Activated naive CD4-positive, alpha-beta T cell treated with anti-CD3 and anti-CD28 coated beads, Interleukin-2, amount 50 U/mL, for 24 hours (primary cell): ENCODE measurements around the gene ZNF580.
A peak's percentile ranks its signal among the peaks of the same experiment; 100 is the strongest.

Source experiments
- H3K27ac Mint-ChIP-seq: one replicate; pipeline ENCODE4 v1.8.0; 2021; ENCODE audit warnings: mild to moderate bottlenecking, mixed read lengths
- H3K27me3 Mint-ChIP-seq: one replicate; pipeline ENCODE4 v1.8.0; 2021; ENCODE audit warnings: mixed read lengths
- H3K36me3 Mint-ChIP-seq: one replicate; pipeline ENCODE4 v1.8.0; 2021; ENCODE audit warnings: mixed read lengths
- H3K4me1 Mint-ChIP-seq: one replicate; pipeline ENCODE4 v1.8.0; 2021; ENCODE audit warnings: mixed read lengths
- H3K4me3 Mint-ChIP-seq: one replicate; pipeline ENCODE4 v1.8.0; 2021; ENCODE audit warnings: mild to moderate bottlenecking, mixed read lengths
- H3K9me3 Mint-ChIP-seq: one replicate; pipeline ENCODE4 v1.8.0; 2021; ENCODE audit warnings: mixed read lengths

The ZNF580 gene

DNA sequence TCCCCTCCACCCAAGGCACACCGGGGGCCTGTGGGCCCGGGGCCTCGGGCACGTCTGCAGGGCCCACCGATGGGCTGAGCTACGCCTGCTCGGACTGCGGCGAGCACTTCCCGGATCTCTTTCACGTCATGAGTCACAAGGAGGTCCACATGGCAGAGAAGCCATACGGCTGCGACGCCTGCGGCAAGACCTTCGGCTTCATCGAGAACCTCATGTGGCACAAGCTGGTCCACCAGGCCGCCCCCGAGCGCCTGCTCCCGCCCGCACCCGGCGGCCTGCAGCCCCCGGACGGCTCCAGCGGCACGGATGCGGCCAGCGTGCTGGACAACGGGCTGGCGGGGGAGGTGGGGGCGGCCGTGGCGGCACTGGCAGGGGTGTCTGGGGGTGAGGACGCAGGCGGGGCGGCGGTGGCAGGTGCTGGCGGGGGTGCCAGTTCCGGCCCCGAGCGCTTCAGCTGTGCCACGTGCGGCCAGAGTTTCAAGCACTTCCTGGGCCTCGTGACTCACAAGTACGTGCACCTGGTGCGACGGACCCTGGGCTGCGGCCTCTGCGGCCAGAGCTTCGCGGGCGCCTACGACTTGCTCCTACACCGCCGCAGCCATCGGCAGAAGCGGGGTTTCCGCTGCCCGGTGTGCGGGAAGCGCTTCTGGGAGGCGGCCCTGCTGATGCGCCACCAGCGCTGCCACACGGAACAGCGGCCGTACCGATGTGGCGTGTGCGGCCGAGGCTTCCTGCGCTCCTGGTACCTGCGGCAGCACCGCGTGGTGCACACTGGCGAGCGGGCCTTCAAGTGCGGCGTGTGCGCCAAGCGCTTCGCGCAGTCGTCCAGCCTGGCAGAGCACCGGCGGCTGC, 25.0 kb upstream of the ZNF580 start:
- no peak overlapping the region for H3K27ac Mint-ChIP-seq
- no peak overlapping the region for H3K4me3 Mint-ChIP-seq
- H3K36me3 Mint-ChIP-seq = peaks cover 8% of the 10 kb centered on the region
- H3K4me1 Mint-ChIP-seq = peaks cover 31% of the 10 kb centered on the region
- no peaks in the 10 kb centered on the region for H3K9me3 Mint-ChIP-seq
- H3K27me3 Mint-ChIP-seq = no peaks in the 10 kb centered on the region

DNA sequence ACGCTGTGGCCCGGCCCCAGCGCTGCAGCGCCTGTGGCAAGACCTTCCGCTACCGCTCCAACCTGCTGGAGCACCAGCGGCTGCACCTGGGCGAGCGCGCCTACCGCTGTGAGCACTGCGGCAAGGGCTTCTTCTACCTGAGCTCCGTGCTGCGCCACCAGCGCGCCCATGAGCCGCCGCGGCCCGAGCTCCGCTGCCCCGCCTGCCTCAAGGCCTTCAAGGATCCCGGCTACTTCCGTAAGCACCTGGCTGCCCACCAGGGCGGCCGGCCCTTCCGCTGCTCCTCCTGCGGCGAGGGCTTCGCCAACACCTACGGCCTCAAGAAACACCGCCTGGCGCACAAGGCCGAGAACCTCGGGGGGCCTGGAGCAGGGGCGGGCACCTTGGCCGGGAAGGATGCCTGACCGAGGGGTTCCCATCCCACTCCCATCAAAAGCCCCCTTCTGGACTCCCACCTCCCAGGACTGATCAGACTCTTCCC, 24.4 kb upstream of the ZNF580 start:
- H3K27me3 Mint-ChIP-seq = no peaks in the 10 kb centered on the region
- peaks cover 8% of the 10 kb centered on the region for H3K36me3 Mint-ChIP-seq
- no peaks in the 10 kb centered on the region for H3K9me3 Mint-ChIP-seq
- H3K4me3 Mint-ChIP-seq = no peak overlapping the region
- H3K27ac Mint-ChIP-seq = no peak overlapping the region
- H3K4me1 Mint-ChIP-seq = peaks cover 36% of the 10 kb centered on the region

DNA sequence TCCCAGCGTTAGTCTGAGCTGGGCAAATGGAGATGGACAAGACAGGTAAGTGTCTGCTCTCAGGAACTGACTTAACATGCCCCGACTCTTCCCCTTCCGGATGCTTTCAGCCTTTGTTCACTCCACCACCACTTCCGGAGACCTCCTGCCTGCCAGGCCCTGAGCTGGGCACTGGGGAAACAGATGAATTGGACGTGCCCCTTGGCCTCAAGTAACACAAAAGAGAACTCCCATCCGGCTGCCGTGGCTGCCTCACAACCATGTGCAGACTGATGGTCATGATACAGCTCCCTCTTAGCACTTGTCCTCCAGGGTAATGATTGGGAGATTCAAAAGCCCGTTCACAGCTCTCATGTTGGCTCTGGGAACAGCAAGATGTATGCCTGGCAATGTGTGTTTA, 23.4 kb upstream of the ZNF580 start:
- H3K27ac Mint-ChIP-seq = peak overlapping the region; percentile 55
- no peak overlapping the region for H3K4me3 Mint-ChIP-seq
- no peaks in the 10 kb centered on the region for H3K27me3 Mint-ChIP-seq
- no peaks in the 10 kb centered on the region for H3K9me3 Mint-ChIP-seq
- H3K36me3 Mint-ChIP-seq = peaks cover 8% of the 10 kb centered on the region
- H3K4me1 Mint-ChIP-seq = peaks cover 26% of the 10 kb centered on the region

DNA sequence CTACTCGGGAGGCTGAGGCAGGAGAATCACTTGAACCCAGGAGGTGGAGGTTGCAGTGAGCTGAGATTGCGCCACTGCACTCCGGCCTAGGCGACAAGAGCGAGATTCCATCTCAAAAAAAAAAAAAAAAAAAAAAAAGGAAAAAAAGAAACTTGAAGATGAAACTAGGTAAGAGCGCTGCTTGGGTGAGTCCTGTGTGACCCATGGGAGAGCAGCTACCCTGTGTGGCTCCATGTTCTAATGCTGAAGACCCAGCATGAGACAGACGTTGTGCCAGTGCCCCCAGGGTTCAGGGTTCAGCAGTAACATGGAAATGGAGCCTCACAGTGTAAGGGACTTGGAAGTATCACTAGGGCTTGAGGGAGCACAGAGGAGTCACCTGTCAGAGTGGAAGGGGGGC, 22.4 kb upstream of the ZNF580 start:
- Mint-ChIP-seq H3K9me3 (no peaks in the 10 kb centered on the region), H3K27ac (no peak overlapping the region), H3K27me3 (no peaks in the 10 kb centered on the region), H3K4me1 (peaks cover 22% of the 10 kb centered on the region), H3K4me3 (no peak overlapping the region), H3K36me3 (peaks cover 4% of the 10 kb centered on the region)

DNA sequence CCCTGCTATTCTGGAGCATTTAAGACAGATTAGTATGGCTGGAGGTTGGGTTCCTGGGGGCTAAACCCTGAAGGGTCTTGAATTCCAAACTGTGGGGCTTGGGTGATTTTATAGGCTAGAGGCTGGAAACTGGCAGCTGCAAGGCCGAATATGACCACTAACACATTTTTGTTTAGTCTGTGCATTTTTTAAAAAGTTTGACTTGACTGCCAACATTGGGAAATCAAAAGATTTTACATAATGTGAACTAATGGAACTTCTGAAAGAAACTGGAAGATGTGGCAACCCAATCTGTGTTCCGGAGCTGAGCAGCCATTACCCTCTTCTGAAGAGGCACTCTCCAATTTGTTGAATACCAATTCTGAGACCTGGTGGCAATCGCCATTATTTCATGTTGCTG, 21.5 kb upstream of the ZNF580 start:
- no peak overlapping the region for H3K4me3 Mint-ChIP-seq
- H3K9me3 Mint-ChIP-seq = no peaks in the 10 kb centered on the region
- peaks cover 28% of the 10 kb centered on the region for H3K4me1 Mint-ChIP-seq
- H3K27me3 Mint-ChIP-seq = no peaks in the 10 kb centered on the region
- H3K36me3 Mint-ChIP-seq = peaks cover 6% of the 10 kb centered on the region
- no peak overlapping the region for H3K27ac Mint-ChIP-seq

DNA sequence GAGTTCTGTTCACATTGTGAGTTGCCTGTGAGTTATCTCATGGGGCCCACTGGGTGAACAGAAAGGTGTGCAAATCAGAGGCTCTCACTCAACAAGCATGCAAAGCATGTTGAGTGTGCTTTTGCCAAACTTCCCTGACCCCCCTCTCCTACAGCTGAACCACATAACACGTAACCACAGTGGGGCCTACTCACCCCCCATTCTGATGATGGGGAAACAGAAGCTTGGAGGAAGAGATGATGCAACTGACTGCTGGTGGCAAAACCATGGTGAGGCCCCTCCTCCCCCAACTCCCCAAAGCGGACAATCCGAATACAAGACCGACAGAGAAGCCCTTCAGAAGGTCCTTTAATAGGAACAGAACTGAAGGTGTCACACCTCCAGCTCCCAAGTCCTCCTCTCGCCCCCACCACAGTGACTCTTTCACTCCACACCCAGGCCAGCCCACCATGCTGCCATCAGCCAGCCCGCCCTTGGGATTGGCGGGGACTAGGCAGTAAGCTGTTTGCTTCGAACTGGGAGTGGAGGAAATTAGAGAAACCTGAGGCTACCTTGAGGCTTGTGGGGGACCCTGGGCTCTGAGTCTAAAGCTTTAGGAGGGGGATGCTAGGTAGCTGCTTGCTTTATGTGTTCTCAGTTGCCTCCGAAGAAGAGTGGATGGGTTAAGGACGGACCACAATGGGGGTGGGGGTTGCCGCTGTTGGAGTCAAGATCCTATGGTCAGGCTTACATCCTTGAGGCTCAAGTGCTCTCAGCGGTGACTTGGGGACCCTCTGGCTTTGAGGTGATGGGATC, 20.2 kb upstream of the ZNF580 start:
- H3K27ac Mint-ChIP-seq = peak overlapping the region; percentile 30
- H3K27me3 Mint-ChIP-seq = no peaks in the 10 kb centered on the region
- peaks cover 37% of the 10 kb centered on the region for H3K4me1 Mint-ChIP-seq
- no peak overlapping the region for H3K4me3 Mint-ChIP-seq
- H3K9me3 Mint-ChIP-seq = no peaks in the 10 kb centered on the region
- H3K36me3 Mint-ChIP-seq = peaks cover 5% of the 10 kb centered on the region

DNA sequence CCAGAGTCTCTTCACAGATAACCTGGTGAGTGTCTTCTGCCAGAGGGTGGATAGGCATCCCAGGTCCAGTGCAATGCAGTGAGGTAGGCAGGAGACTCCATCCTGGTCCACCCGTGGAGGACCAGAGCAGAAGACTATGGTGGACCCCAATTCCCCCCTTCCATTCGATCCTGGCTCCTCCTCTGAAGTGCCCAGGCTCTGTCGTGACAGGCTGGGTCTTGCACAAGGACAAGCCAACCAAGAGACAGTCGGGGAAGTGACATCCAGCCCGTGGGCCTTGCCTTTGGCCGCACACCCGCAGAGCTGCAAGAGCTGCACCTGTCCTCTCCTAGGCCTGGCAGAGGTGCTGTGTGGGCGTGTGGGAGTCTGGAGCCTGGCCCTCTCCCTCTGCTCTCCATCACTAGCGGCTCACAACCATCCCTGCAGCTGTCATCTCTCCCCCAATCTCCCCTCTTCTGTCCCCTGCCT, 19.6 kb upstream of the ZNF580 start:
- Mint-ChIP-seq H3K27me3 (no peaks in the 10 kb centered on the region), H3K27ac (no peak overlapping the region), H3K4me3 (no peak overlapping the region), H3K36me3 (peaks cover 5% of the 10 kb centered on the region), H3K9me3 (no peaks in the 10 kb centered on the region), H3K4me1 (peaks cover 42% of the 10 kb centered on the region)

DNA sequence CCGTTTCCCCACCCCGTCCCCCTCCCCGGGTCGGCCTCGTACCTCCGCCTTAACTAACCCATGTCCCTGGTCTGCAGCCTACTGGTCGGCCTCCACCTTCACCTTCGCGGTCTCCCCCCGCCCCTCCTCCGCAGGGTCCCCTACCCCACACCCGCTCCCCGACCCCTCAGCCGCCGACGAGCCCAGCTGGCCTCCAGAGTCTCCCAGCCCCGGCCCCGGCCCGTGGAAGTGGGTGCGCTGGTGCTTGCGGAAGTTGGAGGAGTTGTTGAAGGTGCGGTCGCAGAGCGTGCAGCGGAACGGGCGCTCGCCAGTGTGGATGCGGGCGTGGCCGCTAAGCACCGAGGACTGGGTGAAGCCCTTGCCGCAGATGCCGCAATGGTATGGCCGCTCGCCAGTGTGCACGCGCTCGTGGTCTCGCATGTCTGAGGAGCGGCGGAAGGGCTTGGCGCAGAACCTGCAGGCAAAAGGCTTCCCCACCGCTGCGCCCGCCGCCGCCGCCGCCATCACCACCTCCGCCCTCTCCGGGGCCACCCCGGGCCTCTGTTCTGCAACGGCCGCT, 19.1 kb upstream of the ZNF580 start:
- H3K4me3 Mint-ChIP-seq = no peak overlapping the region
- H3K9me3 Mint-ChIP-seq = no peaks in the 10 kb centered on the region
- peaks cover 5% of the 10 kb centered on the region for H3K36me3 Mint-ChIP-seq
- H3K27ac Mint-ChIP-seq = no peak overlapping the region
- H3K4me1 Mint-ChIP-seq = peaks cover 47% of the 10 kb centered on the region
- no peaks in the 10 kb centered on the region for H3K27me3 Mint-ChIP-seq

DNA sequence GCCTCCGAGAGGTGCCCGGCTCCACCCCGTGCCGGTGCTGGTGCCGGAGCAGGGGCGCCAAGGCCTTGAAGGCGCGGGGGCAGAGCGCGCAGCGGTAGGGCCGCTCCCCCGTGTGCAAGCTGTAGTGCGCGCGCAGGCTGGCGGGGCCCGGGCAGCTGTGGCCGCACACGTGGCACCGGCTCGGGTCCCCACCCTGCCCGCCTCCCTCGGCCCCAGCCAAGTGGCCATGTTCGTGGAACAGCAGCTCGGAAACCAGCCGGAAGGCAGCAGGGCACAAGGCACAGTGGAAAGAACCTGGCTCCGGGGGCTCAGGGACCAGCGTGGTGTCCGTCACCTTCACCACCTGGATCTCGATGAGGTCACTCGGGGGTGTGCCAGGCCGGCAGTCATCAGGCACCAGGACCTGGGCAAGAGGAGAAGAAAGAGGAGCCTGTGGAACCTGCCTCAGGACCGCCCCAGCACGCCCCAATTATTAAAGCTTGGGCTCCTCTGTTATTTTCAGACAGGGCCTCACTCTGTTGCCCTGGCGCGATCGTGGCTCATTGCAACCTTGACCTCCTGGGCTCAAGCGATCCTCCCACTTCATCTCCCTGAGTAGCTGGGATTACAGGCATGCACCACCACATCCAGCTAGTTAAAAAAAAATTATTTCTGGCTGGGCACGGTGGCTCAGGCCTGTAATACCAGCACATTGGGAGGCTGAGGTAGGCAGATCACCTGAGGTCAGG, 18.4 kb upstream of the ZNF580 start:
- no peak overlapping the region for H3K4me3 Mint-ChIP-seq
- no peaks in the 10 kb centered on the region for H3K27me3 Mint-ChIP-seq
- H3K9me3 Mint-ChIP-seq = no peaks in the 10 kb centered on the region
- H3K4me1 Mint-ChIP-seq = peaks cover 51% of the 10 kb centered on the region
- peaks cover 3% of the 10 kb centered on the region for H3K36me3 Mint-ChIP-seq
- H3K27ac Mint-ChIP-seq = no peak overlapping the region

DNA sequence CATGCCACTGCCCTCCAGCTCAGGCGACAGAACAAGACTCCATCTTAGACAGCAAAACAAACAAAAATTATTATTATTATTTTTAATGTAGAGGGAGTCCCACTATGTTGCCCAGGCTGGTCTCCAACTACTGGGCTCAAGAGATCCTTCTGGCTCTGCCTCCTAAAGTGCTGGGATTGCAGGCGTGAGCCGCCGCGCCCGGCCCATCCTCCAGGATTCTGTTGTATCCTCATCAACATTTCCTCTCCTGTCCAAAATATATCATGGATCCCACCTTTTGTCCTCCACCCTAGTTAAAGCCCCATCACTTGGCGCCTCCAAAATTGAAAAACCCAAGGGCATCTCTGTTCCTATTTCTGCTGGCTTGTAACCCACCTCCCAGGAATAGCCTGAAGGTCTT, 17.7 kb upstream of the ZNF580 start:
- peak overlapping the region; percentile 31 for H3K27ac Mint-ChIP-seq
- peak overlapping the region; percentile 7 for H3K4me3 Mint-ChIP-seq
- H3K27me3 Mint-ChIP-seq = no peaks in the 10 kb centered on the region
- no peaks in the 10 kb centered on the region for H3K9me3 Mint-ChIP-seq
- peaks cover 2% of the 10 kb centered on the region for H3K36me3 Mint-ChIP-seq
- H3K4me1 Mint-ChIP-seq = peaks cover 51% of the 10 kb centered on the region

DNA sequence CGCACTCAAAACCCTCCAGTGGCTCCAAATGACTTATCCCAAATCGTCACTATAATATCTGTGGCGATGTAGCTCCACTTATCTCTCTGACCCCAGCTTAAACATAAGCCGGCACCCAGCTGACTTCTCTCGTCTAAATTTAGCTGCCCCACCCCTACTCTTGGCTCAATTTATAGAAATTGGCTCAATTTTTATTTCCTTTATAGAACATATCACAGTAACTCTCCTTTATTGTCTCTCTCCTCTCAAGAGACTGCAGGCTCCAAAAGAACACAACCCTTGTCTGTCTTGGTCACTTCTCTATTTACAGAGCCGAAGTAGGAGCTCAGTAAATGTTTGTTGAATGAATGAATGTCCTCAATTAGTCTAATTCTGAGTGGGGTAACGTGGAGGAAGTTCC, 17.2 kb upstream of the ZNF580 start:
- no peaks in the 10 kb centered on the region for H3K27me3 Mint-ChIP-seq
- H3K4me3 Mint-ChIP-seq = peak overlapping the region; percentile 7
- H3K27ac Mint-ChIP-seq = peak overlapping the region; percentile 31
- peaks cover 2% of the 10 kb centered on the region for H3K36me3 Mint-ChIP-seq
- H3K9me3 Mint-ChIP-seq = no peaks in the 10 kb centered on the region
- peaks cover 51% of the 10 kb centered on the region for H3K4me1 Mint-ChIP-seq

DNA sequence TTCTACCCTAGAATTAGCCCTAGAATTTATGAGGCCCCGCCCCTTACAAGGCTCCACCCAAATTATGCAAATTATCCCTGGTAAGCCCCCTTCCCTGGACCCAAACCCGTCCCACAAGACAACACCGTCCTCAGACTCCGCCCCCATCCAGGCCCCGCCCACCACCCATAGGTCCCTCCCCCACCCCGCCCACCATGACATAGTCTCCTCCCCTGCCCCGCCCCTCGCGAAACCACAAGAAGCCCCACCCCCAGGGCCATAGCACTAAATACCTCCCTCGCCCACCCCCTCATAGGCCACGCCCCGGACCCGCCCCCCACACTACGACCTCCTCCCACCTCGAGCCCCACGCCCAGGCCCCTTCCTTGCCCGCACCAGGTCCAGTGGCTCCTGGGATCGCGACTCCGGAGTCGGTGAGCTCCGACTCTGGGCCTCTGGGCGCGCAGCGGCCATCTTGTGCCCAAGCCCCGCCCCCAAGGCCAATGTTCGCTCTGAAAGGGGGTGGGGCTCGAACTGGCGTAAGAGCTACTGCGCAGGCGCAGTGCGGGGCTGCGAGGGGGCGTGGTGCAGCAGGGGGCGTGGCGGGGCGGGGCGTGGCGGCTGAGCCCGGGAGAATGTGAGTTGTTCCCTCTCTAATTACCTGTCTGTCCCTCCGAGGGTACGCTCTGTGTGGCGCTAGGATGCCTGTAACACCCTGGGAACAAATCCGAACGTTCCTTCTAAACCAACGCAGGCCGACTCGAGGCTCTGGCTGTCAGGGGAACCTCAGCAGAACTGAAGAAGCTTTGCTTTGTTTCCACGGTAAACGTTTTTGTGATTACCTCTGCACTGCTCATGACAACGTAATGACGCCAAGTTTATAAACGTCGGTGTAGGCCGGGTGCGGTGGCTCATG, 16.4 kb upstream of the ZNF580 start, which contains the start of gene ZNF784:
TSS of gene ZNF784 (minus strand) at position 458 of the 895 bp plus-strand sequence. CDS start at position 453, 5 bp downstream.
- Mint-ChIP-seq H3K27me3 (no peaks in the 10 kb centered on the region), H3K27ac (peak within 1 kb of the TSS; percentile 98), H3K9me3 (no peaks in the 10 kb centered on the region), H3K4me3 (peak within 1 kb of the TSS; percentile 89), H3K4me1 (peaks cover 51% of the 10 kb centered on the region), H3K36me3 (peaks cover 2% of the 10 kb centered on the region)

DNA sequence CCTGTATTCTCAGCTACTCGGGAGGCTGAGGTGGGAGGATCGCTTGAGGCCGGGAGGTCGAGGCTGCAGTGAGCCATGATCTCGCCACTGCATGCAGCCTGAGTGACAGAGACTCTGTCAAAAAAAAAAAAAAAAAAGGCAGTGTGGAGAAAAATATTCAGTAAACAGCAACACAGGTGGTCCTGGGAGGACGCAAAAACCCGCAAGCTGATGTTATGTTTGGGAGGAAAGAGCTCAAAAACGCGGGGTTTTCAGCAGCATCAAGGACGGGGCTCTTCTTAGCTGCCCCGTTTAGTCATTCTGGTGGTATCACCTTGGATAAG, 15.8 kb upstream of the ZNF580 start:
- H3K27me3 Mint-ChIP-seq = no peaks in the 10 kb centered on the region
- peak overlapping the region; percentile 98 for H3K27ac Mint-ChIP-seq
- no peaks in the 10 kb centered on the region for H3K9me3 Mint-ChIP-seq
- H3K36me3 Mint-ChIP-seq = peaks cover 2% of the 10 kb centered on the region
- H3K4me1 Mint-ChIP-seq = peaks cover 46% of the 10 kb centered on the region
- H3K4me3 Mint-ChIP-seq = peak overlapping the region; percentile 89

DNA sequence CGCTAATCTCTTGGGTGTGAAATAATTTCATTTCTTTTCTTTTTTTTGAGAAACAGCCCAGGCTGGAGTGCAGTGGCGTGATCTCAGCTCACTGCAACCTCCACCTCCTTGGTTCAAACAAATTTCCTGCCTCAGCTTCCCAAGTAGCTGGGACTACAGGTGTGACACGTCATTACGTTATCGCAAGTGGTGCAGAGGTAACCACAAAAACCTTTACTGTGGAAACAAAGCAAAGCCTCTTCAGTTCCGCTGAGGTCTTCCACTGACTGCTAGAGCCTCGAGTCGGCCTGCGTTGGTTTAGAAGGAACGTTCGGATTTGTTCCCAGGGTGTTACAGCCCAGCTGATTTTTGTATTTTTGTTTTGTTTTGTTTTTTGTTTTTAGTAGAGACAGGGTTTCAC, 14.5 kb upstream of the ZNF580 start:
- Mint-ChIP-seq H3K9me3 (no peaks in the 10 kb centered on the region), H3K27me3 (no peaks in the 10 kb centered on the region), H3K4me1 (peaks cover 33% of the 10 kb centered on the region), H3K4me3 (peak overlapping the region; percentile 74), H3K36me3 (peaks cover 2% of the 10 kb centered on the region), H3K27ac (peak overlapping the region; percentile 51)
